HEK293T (cell line): Measurements from ENCODE around the gene FANCI.
A peak's percentile ranks its signal among the peaks of the same experiment; 100 is the strongest.

ENCODE experiments used
- CTCF ChIA-PET: fragments of 350-600 bp; formaldehyde crosslinking; extraction: SDS; loops from one replicate; lab custom pipeline; 2021; ENCODE audit warnings: antibody characterized with exemption, inconsistent platforms; lab: Yijun Ruan, JAX
- POLR2A ChIA-PET: fragments of 350-600 bp; formaldehyde crosslinking; extraction: SDS; loops from one replicate; lab custom pipeline; 2020; ENCODE audit warnings: antibody characterized with exemption, inconsistent platforms; lab: Yijun Ruan, JAX
- DNase-seq: peaks from one replicate; pipeline ENCODE4 v3.0.0; 2012; ENCODE audit warnings: mixed read lengths; ENCODE audit errors: extremely low spot score
- ARNT ChIP-seq: fragments of 450-650 bp; IDR thresholded peaks from 2 replicates; pipeline ENCODE4 v1.6.1; 2017; ENCODE audit warnings: mild to moderate bottlenecking
- BHLHE40 ChIP-seq: fragments of 450-650 bp; IDR thresholded peaks from 2 replicates; pipeline ENCODE4 v1.6.1; 2016; ENCODE audit warnings: mild to moderate bottlenecking, moderate library complexity, borderline replicate concordance
- CTBP1 ChIP-seq: fragments of 450-650 bp; IDR thresholded peaks from 2 replicates; pipeline ENCODE4 v1.6.1; 2016; ENCODE audit warnings: borderline replicate concordance
- ELF4 ChIP-seq: fragments of 450-650 bp; IDR thresholded peaks from 2 replicates; pipeline ENCODE4 v1.6.1; 2017; ENCODE audit warnings: antibody characterized with exemption
- FOXA1 ChIP-seq: fragments of 450-650 bp; IDR thresholded peaks from 2 replicates; pipeline ENCODE4 v1.6.1; 2016; ENCODE audit warnings: mild to moderate bottlenecking
- FOXK2 ChIP-seq: fragments of 450-650 bp; IDR thresholded peaks from 2 replicates; pipeline ENCODE4 v1.6.1; 2016; ENCODE audit warnings: mild to moderate bottlenecking
- FOXM1 ChIP-seq: fragments of 450-650 bp; IDR thresholded peaks from 2 replicates; pipeline ENCODE4 v1.6.1; 2017; ENCODE audit warnings: mild to moderate bottlenecking, borderline replicate concordance
- HDGF ChIP-seq: fragments of 450-650 bp; IDR thresholded peaks from 2 replicates; pipeline ENCODE4 v1.6.1; 2017; ENCODE audit warnings: antibody characterized with exemption, borderline replicate concordance
- L3MBTL2 ChIP-seq: fragments of 450-650 bp; conservative IDR thresholded peaks from 2 replicates; pipeline ENCODE4 v1.6.1; 2016; ENCODE audit warnings: mild to moderate bottlenecking
- LEF1 ChIP-seq: fragments of 450-650 bp; IDR thresholded peaks from 2 replicates; pipeline ENCODE4 v1.6.1; 2017; ENCODE audit warnings: mild to moderate bottlenecking, borderline replicate concordance
- NFRKB ChIP-seq: fragments of 450-650 bp; IDR thresholded peaks from 2 replicates; pipeline ENCODE4 v1.6.1; 2016; ENCODE audit warnings: mild to moderate bottlenecking, moderate library complexity
- SP1 ChIP-seq: fragments of 450-650 bp; IDR thresholded peaks from 2 replicates; pipeline ENCODE4 v1.6.1; 2017
- SUZ12 ChIP-seq: fragments of 450-650 bp; IDR thresholded peaks from 2 replicates; pipeline ENCODE4 v1.6.1; 2016; ENCODE audit warnings: mild to moderate bottlenecking
- TARDBP ChIP-seq: fragments of 450-650 bp; IDR thresholded peaks from 2 replicates; pipeline ENCODE4 v1.6.1; 2016
- ZNF384 ChIP-seq: fragments of 450-650 bp; IDR thresholded peaks from 2 replicates; pipeline ENCODE4 v1.6.1; 2016
- TF ChIP-seq, protein P1 (sequence below): fragments of 450-650 bp; IDR thresholded peaks from 2 replicates; pipeline ENCODE4 v1.6.1; 2016

FANCI gene

DNA sequence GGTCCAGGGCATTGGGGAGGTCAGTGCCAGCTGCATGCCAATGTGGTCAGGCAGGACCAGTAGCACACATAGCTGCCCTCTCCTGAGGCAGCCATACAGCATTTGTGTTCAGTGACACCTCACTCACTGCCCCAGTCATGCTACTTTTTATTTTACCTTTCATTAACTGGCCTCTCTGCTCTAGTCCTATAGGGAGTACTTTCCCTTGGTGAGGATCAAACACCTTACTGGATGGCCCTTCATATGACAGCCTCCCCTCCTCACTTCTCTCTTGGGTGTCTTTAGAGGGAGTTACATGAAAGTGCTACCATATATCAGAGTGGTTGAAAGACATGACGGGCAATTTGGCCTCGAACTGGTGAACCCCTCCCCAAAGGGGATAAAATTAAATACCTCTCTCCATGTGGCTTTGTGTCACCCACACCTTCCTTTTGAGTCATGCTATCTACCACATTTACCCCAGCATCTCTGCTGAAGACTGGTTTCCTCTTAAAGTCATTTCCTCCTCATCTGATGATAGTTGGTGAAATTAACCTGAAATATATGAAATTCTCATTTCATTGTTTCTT lies 40.0 kb upstream of the FANCI start:
- TF ChIP-seq CTBP1 = no peak
- TF ChIP-seq TARDBP = no peak
- TF ChIP-seq ELF4 = no peak
- TF ChIP-seq, protein P1, sequence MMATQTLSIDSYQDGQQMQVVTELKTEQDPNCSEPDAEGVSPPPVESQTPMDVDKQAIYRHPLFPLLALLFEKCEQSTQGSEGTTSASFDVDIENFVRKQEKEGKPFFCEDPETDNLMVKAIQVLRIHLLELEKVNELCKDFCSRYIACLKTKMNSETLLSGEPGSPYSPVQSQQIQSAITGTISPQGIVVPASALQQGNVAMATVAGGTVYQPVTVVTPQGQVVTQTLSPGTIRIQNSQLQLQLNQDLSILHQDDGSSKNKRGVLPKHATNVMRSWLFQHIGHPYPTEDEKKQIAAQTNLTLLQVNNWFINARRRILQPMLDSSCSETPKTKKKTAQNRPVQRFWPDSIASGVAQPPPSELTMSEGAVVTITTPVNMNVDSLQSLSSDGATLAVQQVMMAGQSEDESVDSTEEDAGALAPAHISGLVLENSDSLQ = no peak
- TF ChIP-seq ZNF384 = no peak
- TF ChIP-seq L3MBTL2 = no peak
- no peak for TF ChIP-seq SP1
- TF ChIP-seq BHLHE40 = no peak
- TF ChIP-seq SUZ12 = no peak
- no peak for TF ChIP-seq FOXK2
- no peak for TF ChIP-seq ARNT
- no peak for TF ChIP-seq HDGF
- TF ChIP-seq FOXA1 = no peak
- TF ChIP-seq NFRKB = no peak
- TF ChIP-seq LEF1 = no peak
- no peak for TF ChIP-seq FOXM1

DNA sequence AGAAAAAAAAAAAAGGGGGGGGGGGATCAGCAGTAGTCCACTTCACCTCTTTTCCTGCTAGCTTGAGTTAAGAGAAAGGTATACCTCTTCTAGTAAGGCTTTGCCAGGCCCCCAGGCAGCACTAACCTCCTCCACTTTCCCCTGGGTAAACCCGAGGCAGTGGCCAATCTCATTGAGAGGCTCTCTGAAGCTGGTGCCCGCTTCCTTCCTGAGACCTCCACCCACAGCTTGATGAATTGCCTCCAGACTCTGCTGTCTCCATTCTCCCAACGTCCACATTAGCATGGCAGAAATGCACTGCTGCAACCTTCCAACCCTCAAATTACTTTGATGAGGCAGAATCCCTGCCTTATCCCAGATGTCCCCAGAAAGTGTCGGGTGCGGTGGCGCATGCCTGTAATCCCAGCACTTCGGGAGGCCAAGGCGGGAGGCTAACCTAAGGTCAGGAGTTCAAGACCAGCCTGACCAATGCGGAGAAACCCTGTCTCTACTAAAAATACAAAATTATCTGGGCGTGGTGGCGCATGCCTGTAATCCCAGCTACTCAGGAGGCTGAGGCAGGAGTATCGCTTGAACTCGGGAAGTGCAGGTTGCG lies 37.7 kb upstream of the FANCI start:
- ChIA-PET POLR2A (interaction anchor here (1.2 to 2.0 kb wide), 5 partner anchors 9 to 39 kb away, joined by 3 to 29 read pairs (median 7); partner anchors contain the start of gene FANCI), CTCF (interaction anchor here (0.5 to 2.5 kb wide), 25 partner anchors 8 to 152 kb away, joined by 3 to 33 read pairs (median 6); partner anchors contain the start of gene FANCI)
- DNase-seq = no peak
- TF ChIP-seq SP1 = no peak
- TF ChIP-seq ZNF384 = no peak
- TF ChIP-seq ARNT = no peak
- TF ChIP-seq ELF4 = no peak
- no peak for TF ChIP-seq SUZ12
- no peak for TF ChIP-seq FOXA1
- no peak for TF ChIP-seq FOXK2

More for the DNA sequence above, 40.0 kb upstream of the FANCI start:
- POLR2A ChIA-PET = no interaction called here
- DNase-seq = no peak
- CTCF ChIA-PET = no interaction called here

DNA sequence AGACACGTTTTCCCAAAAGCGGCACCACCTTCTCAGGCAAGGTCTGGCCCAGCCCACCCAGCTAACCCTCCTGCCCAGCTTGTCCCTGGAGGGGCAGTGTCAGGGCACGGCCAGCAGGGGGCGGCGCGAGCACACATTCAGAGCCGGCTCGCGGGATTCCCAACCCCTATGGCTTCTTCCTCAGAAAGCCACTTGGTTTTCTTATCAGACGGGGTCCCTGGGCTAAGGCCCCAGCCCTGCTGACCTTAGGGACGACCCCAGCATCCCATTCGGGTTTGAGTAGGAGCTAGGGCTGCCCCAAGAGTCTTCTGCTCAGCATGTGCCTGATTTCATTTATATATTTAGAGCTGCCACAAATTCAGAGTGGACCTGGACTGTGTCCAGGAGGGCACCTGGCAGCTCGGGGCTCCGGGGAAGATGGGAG lies 36.9 kb upstream of the FANCI start:
- TF ChIP-seq NFRKB (no peak), LEF1 (no peak), FOXK2 (no peak), ELF4 (no peak), ARNT (no peak), L3MBTL2 (no peak), BHLHE40 (no peak), ZNF384 (no peak), CTBP1 (no peak), FOXA1 (no peak), TARDBP (no peak)
- peak; percentile 95 for DNase-seq
- ChIA-PET POLR2A (interaction anchor here (1.3 to 2.0 kb wide), 4 partner anchors 8 to 38 kb away, joined by 3 to 29 read pairs (median 6); partner anchors contain the start of gene FANCI), CTCF (interaction anchor here (0.5 to 2.5 kb wide), 35 partner anchors 8 to 151 kb away, joined by 3 to 33 read pairs (median 4); partner anchors contain the start of gene FANCI)

DNA sequence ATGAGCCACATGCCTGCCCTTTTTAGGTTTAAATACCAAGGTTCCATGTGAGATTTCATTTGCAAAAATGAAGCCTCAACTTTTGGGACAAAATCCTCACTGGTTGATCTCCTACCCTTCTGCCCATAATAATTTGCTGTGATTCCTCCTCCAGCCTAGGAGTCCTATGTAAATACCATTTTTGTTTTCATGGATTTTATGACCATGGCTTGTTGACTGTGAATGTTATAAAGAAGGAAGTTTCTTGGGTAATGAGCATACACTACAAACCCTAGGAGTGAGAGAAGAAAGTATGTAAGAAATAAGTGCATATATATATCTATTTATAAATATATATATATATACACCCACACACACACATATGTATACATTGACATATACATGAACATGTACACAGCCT lies 35.5 kb upstream of the FANCI start:
- CTCF ChIA-PET = interaction anchor here (1.2 kb wide), 1 partner anchor 57 kb away, joined by 5 read pairs; no protein-coding TSS in a partner anchor
- TF ChIP-seq BHLHE40 (no peak), SP1 (no peak), LEF1 (no peak), L3MBTL2 (no peak), FOXA1 (no peak), HDGF (no peak), ZNF384 (no peak), SUZ12 (no peak), CTBP1 (no peak), ARNT (no peak)
- TF ChIP-seq, protein P1 = no peak
- no peak for DNase-seq
- POLR2A ChIA-PET = interaction anchor here (2.0 kb wide), 1 partner anchor 34 kb away, joined by 5 read pairs; no protein-coding TSS in a partner anchor

DNA sequence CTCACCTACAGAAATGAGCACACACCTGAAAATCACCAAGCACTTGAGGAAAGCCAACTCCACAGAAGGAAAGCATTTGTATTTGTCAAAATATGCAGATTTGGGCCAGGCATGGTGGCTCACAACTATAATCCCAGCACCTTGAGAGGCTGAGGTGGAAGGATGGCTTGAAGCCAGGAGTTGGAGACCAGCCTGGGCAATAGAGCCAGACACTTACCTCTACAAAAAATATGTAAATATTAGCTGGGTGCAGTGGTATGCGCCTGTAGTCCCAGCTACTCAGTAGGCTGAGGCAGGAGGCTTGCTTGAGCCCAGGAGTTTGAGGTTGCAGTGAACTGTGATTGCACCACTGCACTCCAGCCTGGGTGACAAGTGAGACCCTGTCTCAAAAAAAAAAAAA lies 34.7 kb upstream of the FANCI start:
- TF ChIP-seq ARNT = no peak
- ChIA-PET CTCF (interaction anchor here (0.9 kb wide), 1 partner anchor 11 kb away, joined by 3 read pairs; no protein-coding TSS in a partner anchor), POLR2A (interaction anchor here (1.7 kb wide), 1 partner anchor 35 kb away, joined by 8 read pairs; the partner anchor contains the start of gene FANCI)

DNA sequence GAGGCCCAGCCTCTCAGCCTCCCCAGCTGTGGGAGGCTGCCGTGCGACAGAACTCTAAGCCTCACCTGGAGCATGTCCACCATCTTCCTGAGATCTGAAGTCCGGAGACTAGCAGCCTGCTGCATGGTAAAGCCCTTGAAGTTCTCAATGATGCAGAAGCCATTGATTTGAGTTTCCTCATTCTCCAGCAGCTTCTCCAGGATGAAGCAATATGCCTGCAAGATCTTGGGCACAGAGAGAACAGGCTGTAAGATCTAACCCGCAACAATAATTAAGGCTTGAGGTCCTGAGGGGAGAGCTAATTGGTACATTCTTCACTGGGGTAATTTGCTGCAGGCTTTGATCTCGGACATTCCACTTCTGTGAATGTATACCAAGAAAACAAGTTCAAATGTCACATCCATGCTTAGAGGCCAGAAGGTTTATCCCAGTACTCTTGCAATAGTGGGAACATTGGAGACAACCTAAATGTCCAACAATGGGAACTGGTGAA lies 32.1 kb upstream of the FANCI start:
- ChIA-PET POLR2A (no interaction called here), CTCF (no interaction called here)
- DNase-seq = no peak
- TF ChIP-seq ZNF384 (no peak), FOXK2 (no peak), ARNT (no peak), HDGF (no peak), BHLHE40 (no peak), FOXA1 (no peak)

More for the DNA sequence above, 34.7 kb upstream of the FANCI start:
- no peak for DNase-seq
